BE2C (cell line): ENCODE results near the gene LDLRAD2.

ENCODE experiments used
- DNase-seq: peaks from one replicate; pipeline ENCODE4 v3.0.0-alpha.2; 2020
- H3K27me3 ChIP-seq: fragments of 250-450 bp; sonication (Bioruptor Pico); 2 replicates; pipeline ENCODE4 v1.5.1; 2020; ENCODE audit warnings: mild to moderate bottlenecking
- H3K36me3 ChIP-seq: fragments of 250-450 bp; sonication (Bioruptor Pico); 2 replicates; pipeline ENCODE4 v1.5.1; 2020; ENCODE audit warnings: mild to moderate bottlenecking
- H3K4me1 ChIP-seq: fragments of 250-450 bp; sonication (Bioruptor Pico); 2 replicates; pipeline ENCODE4 v1.5.1; 2020
- H3K4me3 ChIP-seq: 2 replicates; pipeline ENCODE4 v1.5.1; 2011; ENCODE audit warnings: low read depth, low read length
- H3K9me3 ChIP-seq: fragments of 250-450 bp; sonication (Bioruptor Pico); 2 replicates; pipeline ENCODE4 v1.5.1; 2020
- TF ChIP-seq, protein P1 (sequence below): IDR thresholded peaks from 2 replicates; pipeline ENCODE4 v1.5.1; 2012; ENCODE audit warnings: mild to moderate bottlenecking, low read depth, low read length

The LDLRAD2 gene

DNA sequence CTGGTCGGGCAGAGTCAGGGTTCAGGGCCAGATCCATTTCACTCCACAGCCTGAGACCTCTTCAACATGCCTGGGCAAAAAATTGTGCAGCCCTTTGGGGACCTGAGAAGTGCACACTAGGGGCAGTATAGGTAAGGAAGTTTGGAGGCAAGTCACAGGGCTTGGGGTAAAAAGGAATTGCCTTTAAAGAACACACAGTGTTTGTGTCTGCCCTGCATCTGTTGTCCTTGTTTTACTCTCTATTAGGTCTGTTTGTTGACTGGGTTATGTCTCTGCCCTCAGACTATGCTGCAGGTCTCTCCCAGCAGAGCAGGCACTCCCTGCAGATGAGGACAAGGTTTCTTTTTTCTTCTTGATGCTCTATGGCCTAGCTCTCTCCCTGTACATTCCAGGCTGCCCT is 22.0 kb downstream of the LDLRAD2 start:
- DNase-seq, result no peak
- Histone ChIP-seq H3K9me3 (no peaks in the 10 kb centered on the region), H3K27me3 (no peaks in the 10 kb centered on the region), H3K36me3 (no peaks in the 10 kb centered on the region), H3K4me1 (no peaks in the 10 kb centered on the region), H3K4me3 (no peak overlapping the region)
- TF ChIP-seq, protein P1, sequence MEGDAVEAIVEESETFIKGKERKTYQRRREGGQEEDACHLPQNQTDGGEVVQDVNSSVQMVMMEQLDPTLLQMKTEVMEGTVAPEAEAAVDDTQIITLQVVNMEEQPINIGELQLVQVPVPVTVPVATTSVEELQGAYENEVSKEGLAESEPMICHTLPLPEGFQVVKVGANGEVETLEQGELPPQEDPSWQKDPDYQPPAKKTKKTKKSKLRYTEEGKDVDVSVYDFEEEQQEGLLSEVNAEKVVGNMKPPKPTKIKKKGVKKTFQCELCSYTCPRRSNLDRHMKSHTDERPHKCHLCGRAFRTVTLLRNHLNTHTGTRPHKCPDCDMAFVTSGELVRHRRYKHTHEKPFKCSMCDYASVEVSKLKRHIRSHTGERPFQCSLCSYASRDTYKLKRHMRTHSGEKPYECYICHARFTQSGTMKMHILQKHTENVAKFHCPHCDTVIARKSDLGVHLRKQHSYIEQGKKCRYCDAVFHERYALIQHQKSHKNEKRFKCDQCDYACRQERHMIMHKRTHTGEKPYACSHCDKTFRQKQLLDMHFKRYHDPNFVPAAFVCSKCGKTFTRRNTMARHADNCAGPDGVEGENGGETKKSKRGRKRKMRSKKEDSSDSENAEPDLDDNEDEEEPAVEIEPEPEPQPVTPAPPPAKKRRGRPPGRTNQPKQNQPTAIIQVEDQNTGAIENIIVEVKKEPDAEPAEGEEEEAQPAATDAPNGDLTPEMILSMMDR, result no peak

DNA sequence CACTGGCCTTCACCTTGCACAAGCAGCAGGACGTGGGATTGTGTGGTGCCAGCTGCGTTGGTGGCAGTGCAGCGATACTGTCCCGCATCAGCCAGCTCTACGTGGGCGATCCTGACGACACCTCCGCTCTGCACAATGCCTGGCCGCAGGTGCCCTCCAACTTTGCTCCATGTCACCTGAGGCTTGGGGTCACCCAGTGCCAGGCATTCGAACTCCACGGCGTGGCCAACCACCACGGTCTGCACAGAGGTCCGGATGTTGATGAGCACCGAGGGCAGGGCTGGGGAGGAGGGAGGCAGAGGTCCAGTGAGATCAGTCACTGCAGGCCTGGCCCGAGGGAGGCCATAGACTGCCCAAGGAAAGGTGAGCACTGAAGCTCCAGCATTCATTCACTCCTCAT is 22.6 kb downstream of the LDLRAD2 start:
- no peaks in the 10 kb centered on the region for H3K36me3 ChIP-seq
- no peak for DNase-seq

DNA sequence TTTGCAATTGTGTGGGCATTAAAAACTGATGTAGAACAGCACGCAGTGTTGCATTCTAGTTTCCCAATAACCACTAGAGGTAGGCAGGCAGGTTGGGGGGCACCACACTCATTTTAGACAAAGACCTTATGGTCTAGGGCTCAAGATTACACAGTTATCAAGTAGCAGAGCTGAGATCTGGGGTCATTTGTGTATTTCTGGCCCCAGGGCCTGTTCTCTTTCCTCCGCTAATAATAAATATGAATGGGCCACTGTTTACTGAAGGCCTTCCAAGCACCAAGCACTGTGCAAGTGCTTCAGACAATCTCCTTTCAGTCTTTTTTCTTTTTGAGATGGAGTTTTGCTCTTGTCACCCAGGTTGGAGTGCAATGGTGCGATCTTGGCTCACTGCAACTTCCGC is 23.9 kb downstream of the LDLRAD2 start:
- no peaks in the 10 kb centered on the region for H3K4me1 ChIP-seq
- no peaks in the 10 kb centered on the region for H3K27me3 ChIP-seq
- TF ChIP-seq, protein P1, result no peak
- no peak for DNase-seq
- H3K9me3 ChIP-seq, result no peaks in the 10 kb centered on the region
- no peaks in the 10 kb centered on the region for H3K36me3 ChIP-seq
- no peak overlapping the region for H3K4me3 ChIP-seq

More for the DNA sequence above, 22.6 kb downstream of the LDLRAD2 start:
- no peaks in the 10 kb centered on the region for H3K27me3 ChIP-seq
- no peaks in the 10 kb centered on the region for H3K9me3 ChIP-seq
- H3K4me1 ChIP-seq, result no peaks in the 10 kb centered on the region
- no peak overlapping the region for H3K4me3 ChIP-seq
- TF ChIP-seq, protein P1, result no peak

DNA sequence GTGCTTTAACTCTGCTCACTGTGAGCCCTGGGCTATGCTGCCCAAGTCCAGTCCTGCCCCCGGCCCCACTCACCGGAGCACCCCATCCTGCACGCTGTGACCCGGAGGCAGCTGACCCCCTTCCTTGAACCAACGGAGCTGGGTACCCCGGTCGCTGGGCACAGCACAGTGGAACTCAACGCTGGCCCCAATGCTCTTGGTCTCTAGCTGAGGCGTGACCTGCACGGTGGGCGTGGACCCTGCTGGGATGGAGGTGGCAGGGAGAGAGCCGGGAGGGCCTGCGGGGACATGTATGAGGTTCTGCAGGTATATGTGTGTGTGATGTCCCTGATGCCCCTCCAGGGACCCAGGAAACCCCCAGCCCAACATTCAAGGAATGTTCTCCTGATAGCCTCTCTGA is 24.7 kb downstream of the LDLRAD2 start:
- Histone ChIP-seq H3K4me1 (no peaks in the 10 kb centered on the region), H3K4me3 (no peak overlapping the region), H3K36me3 (no peaks in the 10 kb centered on the region), H3K9me3 (no peaks in the 10 kb centered on the region), H3K27me3 (no peaks in the 10 kb centered on the region)
- TF ChIP-seq, protein P1, result no peak
- DNase-seq, result no peak

DNA sequence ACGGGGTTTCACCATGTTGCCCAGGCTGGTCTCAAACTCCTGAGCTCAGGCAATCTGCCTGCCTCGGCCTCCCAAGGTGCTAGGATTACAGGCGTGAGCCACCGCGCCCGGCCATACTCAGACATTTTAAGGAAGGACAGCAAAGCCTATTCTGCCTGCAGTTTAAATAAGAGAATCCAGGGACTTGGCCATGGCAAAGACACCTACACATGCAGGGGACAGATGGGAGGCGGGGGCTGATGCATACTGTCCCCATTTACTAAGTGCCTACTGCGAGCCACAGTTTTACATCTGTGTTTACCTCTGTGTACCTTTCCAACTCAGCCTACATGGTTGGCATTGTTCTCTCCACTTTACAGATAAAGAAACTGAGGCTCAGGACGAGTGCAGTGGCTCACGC is 25.4 kb downstream of the LDLRAD2 start:
- Histone ChIP-seq H3K9me3 (no peaks in the 10 kb centered on the region), H3K4me1 (no peaks in the 10 kb centered on the region), H3K27me3 (no peaks in the 10 kb centered on the region), H3K4me3 (no peak overlapping the region), H3K36me3 (no peaks in the 10 kb centered on the region)
- no peak for DNase-seq
- TF ChIP-seq, protein P1, result no peak

DNA sequence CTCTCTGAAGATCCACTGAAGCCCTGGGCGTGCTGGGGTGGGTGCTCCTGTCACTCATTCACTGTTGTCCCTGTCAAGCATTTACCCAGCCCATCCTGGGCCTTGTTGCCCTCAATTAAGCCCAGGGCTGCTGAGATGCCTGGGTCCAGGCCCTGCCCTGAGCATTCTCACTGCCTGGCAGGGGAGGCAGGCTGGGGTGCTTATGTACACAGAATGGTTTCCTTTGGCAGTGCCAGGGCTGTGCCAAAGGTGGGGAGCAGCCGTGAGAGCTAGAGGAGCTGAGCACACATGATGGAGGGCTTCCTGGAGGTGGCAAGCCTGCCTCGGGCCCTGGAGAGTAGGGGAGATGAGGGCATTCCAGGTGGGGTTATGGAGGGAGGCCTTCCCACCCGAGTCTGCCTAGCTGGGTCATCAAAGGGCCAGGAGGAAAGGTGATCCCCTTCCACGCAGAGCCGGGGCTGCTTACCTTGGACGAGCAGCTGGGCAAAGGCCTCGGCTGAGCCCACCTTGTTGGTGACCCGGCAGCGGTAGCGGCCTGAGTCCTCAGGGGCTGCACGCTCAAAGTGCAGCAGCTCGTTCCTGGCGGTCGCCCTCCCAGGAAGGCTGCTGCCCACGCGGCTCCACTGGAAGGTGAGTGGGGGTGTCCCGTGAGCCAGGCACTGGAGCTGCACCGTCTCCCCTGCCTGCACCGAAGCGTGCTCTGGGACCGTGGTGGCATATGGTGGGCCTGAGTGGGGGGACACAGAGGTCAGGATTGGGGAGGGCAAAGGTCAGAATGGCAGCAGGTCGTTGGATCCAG is 26.5 kb downstream of the LDLRAD2 start:
- Histone ChIP-seq H3K9me3 (no peaks in the 10 kb centered on the region), H3K4me3 (no peak overlapping the region), H3K27me3 (no peaks in the 10 kb centered on the region), H3K36me3 (no peaks in the 10 kb centered on the region), H3K4me1 (no peaks in the 10 kb centered on the region)
- TF ChIP-seq, protein P1, result no peak
- no peak for DNase-seq
